GM12875 (cell line): ENCODE data around the gene SPAG4.

ENCODE experiments used
- H3K4me3 ChIP-seq: one replicate; pipeline ENCODE4 v1.5.1; 2011; ENCODE audit warnings: low read depth, low read length, control low read depth
- CTCF ChIP-seq: IDR thresholded peaks from 2 replicates; pipeline ENCODE4 v1.5.1; 2011; ENCODE audit warnings: low read depth, mild to moderate bottlenecking, control low read depth, inconsistent platforms, low read length, moderate library complexity, borderline replicate concordance; ENCODE audit not compliant: insufficient read depth

Gene SPAG4

DNA sequence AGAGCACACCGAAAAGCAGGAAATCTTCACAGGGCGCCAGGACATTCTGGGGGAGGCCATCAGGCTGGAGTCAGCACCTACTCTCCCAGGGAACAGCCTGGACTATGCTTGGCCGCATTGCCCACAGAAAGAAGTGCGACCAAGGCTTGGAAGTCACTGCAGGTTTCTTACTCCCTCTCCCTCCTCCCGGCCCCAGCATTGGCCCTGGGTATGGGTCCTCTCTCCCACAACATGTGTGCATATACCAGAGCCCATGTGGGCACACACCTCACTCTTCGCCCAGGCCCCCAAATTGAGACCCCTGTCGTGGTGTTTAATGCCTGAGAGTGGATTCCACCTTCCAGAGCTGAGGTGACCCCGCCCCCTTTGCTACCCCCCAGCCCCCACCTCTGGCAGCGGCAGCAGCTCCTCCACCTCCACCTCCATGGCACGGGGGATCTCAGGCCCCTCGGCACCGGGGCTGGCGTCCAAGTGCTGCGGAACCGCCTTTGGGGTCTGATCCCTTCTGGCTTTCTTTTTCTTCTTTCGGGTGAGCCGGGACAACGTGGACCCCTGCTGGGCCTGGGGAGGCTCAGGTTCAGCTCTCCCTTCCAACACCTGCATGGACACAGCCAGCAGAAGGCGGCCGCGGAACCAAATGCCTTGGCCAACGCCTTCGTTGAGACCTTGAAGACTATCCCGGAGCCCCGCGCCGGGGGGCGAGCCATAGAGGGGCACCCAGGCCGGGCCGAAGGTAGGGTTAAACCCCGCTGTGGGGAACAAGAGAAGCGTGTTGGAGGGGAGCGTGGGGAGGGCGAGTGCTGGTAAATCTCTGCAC, 15.2 kb upstream of the SPAG4 start:
- no peak overlapping the region for H3K4me3 ChIP-seq
- no peak for TF ChIP-seq CTCF

DNA sequence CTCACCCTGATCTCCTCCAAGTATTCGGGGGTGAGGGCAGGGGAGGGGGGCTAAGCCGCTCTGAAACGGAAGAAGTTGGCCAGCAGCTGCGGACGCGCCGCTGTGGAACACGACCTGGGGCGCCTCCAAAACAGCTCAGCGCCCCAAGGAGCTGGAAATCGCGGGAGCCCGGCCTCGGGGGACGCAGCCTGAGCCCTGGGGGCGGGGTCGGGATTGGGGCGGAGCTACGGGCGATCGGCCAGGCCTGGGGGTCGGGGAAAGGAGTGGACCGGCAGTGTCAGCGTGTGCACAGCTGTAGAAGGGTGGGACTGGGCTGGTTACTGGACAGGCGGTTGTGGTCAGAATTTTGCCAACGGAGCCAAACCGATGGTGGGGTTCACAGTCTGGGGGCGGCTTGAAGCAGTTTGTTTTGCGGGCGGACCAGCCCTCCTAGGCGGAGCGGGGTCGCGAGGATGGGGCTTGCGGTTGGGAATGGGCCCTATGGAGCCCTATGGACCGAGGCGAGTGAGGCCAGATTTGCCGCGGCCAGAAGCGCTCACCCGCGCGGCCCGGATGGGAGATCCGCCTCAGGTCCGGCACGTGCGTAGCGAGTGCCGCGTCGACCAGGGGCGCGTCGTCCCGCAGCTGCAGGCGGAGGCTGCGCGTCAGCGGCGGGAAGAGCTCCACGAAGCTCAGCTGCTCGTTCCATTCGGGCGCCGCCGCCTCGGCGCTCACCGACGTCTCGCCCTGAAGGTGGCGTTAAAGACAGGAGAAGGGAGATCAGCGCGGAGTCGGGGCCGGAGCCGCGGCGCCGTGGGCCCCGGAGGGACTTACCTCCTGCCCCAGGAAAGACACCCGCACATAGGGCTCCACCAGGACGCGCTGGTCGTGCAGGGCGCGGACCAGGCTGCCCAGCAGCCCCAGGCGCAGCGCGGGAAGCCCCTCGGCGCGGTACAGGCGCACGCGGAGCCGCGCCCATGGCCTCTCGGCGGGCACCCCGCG, 14.3 kb upstream of the SPAG4 start:
- TF ChIP-seq CTCF: peak; percentile 44
- H3K4me3 ChIP-seq: peak overlapping the region; percentile 27

GRCh38 chr20:35601990-35602389, 13.6 kb upstream of the SPAG4 start:
- no peak overlapping the region for H3K4me3 ChIP-seq
- no peak for TF ChIP-seq CTCF

GRCh38 chr20:35602851-35603495, 12.7 kb upstream of the SPAG4 start:
- TF ChIP-seq CTCF: no peak
- H3K4me3 ChIP-seq: no peak overlapping the region

- no peak overlapping the region for H3K4me3 ChIP-seq
- no peak for TF ChIP-seq CTCF
Observed at GRCh38 chr20:35603695-35604448, 11.8 kb upstream of the SPAG4 start.

- no peak for TF ChIP-seq CTCF
Observed at GRCh38 chr20:35604449-35604747, 11.2 kb upstream of the SPAG4 start.

More at GRCh38 chr20:35604449-35604747, 11.2 kb upstream of the SPAG4 start:
- no peak overlapping the region for H3K4me3 ChIP-seq
